Panc1 (cell line): ENCODE measurements around the gene LPAR2. TPM values are rescaled to one million over a fixed set of nuclear protein-coding genes. Genes with fewer than 3 reads are reported as not detected.

Experiments used
- ATAC-seq: fragments of 200-7000 bp; cut with Tn5 transposase; 2 replicates; pipeline ENCODE4 v1.9.1; 2020; ENCODE audit warnings: mild to moderate bottlenecking, moderate library complexity
- BruUV-seq: library from RNA; stranded (reverse); fragments of 400-500 nt; replicated peaks from 2 replicates; lab custom pipeline; 2021; lab: Mats Ljungman, UMichigan
- CTCF ChIA-PET: fragments of 300-600 bp; sonication (Branson Sonifier 250); formaldehyde crosslinking; loops from one replicate; lab custom pipeline; 2022; ENCODE audit warnings: antibody characterized with exemption; lab: Charles Lee
- POLR2A ChIA-PET: fragments of 300-600 bp; sonication (Branson Sonifier 250); formaldehyde crosslinking; loops from one replicate; lab custom pipeline; 2022; ENCODE audit warnings: antibody characterized with exemption; lab: Charles Lee
- DNase-seq: peaks from one replicate; pipeline ENCODE4 v3.0.0-alpha.2; 2010; ENCODE audit warnings: low read depth, low spot score
- H3K27ac ChIP-seq: 2 replicates; pipeline ENCODE4 v1.5.1; 2011; ENCODE audit warnings: mild to moderate bottlenecking, low read length, inconsistent platforms
- H3K27me3 ChIP-seq: fragments of 200-500 bp; sonication (Bioruptor generic); 2 replicates; pipeline ENCODE4 v1.6.0; 2014; ENCODE audit warnings: low read length, inconsistent platforms; ENCODE audit not compliant: control insufficient read depth, insufficient read depth
- H3K36me3 ChIP-seq: fragments of 200-500 bp; sonication (Bioruptor generic); 2 replicates; pipeline ENCODE4 v1.5.1; 2014; ENCODE audit warnings: inconsistent platforms, mild to moderate bottlenecking, low read length, moderate library complexity; ENCODE audit not compliant: control insufficient read depth, insufficient read depth
- H3K4me1 ChIP-seq: 2 replicates; pipeline ENCODE4 v1.5.1; 2011; ENCODE audit warnings: inconsistent platforms, mild to moderate bottlenecking, low read length, moderate library complexity; ENCODE audit not compliant: control insufficient read depth, insufficient read depth
- H3K4me3 ChIP-seq, 2 experiments: 2 replicates each; pipeline ENCODE4 v1.5.1; 2011 to 2012; ENCODE audit warnings: low read depth in 2 of 2, low read length in 2 of 2, mild to moderate bottlenecking in 2 of 2, inconsistent platforms in 1 of 2, moderate library complexity in 1 of 2
- H3K9me3 ChIP-seq: fragments of 200-500 bp; sonication (Bioruptor generic); 2 replicates; pipeline ENCODE4 v1.5.1; 2014; ENCODE audit warnings: low read depth, mild to moderate bottlenecking, inconsistent platforms, low read length, moderate library complexity; ENCODE audit not compliant: control insufficient read depth, insufficient read depth
- POLR2AphosphoS5 ChIP-seq: IDR thresholded peaks from 2 replicates; pipeline ENCODE4 v1.6.1; 2012; ENCODE audit warnings: mild to moderate bottlenecking, low read depth, low read length, moderate library complexity
- SIN3A ChIP-seq: IDR thresholded peaks from 2 replicates; pipeline ENCODE4 v1.6.1; 2012; ENCODE audit warnings: low read depth, mild to moderate bottlenecking, low read length, moderate library complexity, borderline replicate concordance; ENCODE audit not compliant: insufficient read depth
- TCF7L2 ChIP-seq: IDR thresholded peaks from 2 replicates; pipeline ENCODE4 v1.6.1; 2011; ENCODE audit warnings: mild to moderate bottlenecking, low read depth, low read length, inconsistent platforms
- in situ Hi-C: cut with HindIII; loops from 2 replicates; pipeline ENCODE4 v1.10.0; 2016; ENCODE audit warnings: low sequenced_read_pairs, low pct_unique_long_range_greater_than_20kb
- intact Hi-C: fragments of 100-400 bp; cut with micrococcal nuclease; formaldehyde crosslinking; loops from one replicate; pipeline ENCODE4 v1.10.0; 2022; ENCODE audit not compliant: unreplicated experiment
- total RNA-seq: library from RNA; stranded (reverse); gene quantifications from one replicate; pipeline ENCODE4 v1.2.1, GENCODE V29; 2021; ENCODE audit not compliant: unreplicated experiment
- TF ChIP-seq, protein P1 (sequence below): fragments of 450-650 bp; IDR thresholded peaks from 2 replicates; pipeline ENCODE4 v1.5.1; 2017; ENCODE audit warnings: mild to moderate bottlenecking
- TF ChIP-seq, protein P2 (sequence below), 2 experiments: IDR thresholded peaks; 2 replicates each; pipeline ENCODE4 v1.6.1; 2011 to 2012; ENCODE audit warnings: low read depth in 2 of 2, control low read depth in 1 of 2, low read length in 1 of 2, mild to moderate bottlenecking in 1 of 2, moderate library complexity in 1 of 2; ENCODE audit not compliant: insufficient read depth in 1 of 2

LPAR2 gene
- total RNA-seq, 1 experiment from 2014 or later = 16.0 TPM

- BruUV-seq = no TSS peak
- intact Hi-C loops = loop anchor here (10.0 kb wide), 1 partner anchor 114 kb away; the partner anchor contains the start of gene CILP2
- ChIA-PET CTCF (no interaction called here), POLR2A (no interaction called here)
- in situ Hi-C loops = no loop called here
- no peaks in the 10 kb centered on the region for H3K27me3 ChIP-seq
- H3K27ac ChIP-seq = no peak overlapping the region
- no peak for DNase-seq
- ATAC-seq = no peak
- H3K9me3 ChIP-seq = no peaks in the 10 kb centered on the region
- H3K4me1 ChIP-seq = no peaks in the 10 kb centered on the region
- H3K36me3 ChIP-seq = no peaks in the 10 kb centered on the region; the same call in 1 of the 2 replicates
- TF ChIP-seq TCF7L2 = no peak
- TF ChIP-seq, protein P1, sequence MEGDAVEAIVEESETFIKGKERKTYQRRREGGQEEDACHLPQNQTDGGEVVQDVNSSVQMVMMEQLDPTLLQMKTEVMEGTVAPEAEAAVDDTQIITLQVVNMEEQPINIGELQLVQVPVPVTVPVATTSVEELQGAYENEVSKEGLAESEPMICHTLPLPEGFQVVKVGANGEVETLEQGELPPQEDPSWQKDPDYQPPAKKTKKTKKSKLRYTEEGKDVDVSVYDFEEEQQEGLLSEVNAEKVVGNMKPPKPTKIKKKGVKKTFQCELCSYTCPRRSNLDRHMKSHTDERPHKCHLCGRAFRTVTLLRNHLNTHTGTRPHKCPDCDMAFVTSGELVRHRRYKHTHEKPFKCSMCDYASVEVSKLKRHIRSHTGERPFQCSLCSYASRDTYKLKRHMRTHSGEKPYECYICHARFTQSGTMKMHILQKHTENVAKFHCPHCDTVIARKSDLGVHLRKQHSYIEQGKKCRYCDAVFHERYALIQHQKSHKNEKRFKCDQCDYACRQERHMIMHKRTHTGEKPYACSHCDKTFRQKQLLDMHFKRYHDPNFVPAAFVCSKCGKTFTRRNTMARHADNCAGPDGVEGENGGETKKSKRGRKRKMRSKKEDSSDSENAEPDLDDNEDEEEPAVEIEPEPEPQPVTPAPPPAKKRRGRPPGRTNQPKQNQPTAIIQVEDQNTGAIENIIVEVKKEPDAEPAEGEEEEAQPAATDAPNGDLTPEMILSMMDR = no peak
- TF ChIP-seq POLR2AphosphoS5 = no peak
- no peak for TF ChIP-seq SIN3A
- TF ChIP-seq, protein P2, sequence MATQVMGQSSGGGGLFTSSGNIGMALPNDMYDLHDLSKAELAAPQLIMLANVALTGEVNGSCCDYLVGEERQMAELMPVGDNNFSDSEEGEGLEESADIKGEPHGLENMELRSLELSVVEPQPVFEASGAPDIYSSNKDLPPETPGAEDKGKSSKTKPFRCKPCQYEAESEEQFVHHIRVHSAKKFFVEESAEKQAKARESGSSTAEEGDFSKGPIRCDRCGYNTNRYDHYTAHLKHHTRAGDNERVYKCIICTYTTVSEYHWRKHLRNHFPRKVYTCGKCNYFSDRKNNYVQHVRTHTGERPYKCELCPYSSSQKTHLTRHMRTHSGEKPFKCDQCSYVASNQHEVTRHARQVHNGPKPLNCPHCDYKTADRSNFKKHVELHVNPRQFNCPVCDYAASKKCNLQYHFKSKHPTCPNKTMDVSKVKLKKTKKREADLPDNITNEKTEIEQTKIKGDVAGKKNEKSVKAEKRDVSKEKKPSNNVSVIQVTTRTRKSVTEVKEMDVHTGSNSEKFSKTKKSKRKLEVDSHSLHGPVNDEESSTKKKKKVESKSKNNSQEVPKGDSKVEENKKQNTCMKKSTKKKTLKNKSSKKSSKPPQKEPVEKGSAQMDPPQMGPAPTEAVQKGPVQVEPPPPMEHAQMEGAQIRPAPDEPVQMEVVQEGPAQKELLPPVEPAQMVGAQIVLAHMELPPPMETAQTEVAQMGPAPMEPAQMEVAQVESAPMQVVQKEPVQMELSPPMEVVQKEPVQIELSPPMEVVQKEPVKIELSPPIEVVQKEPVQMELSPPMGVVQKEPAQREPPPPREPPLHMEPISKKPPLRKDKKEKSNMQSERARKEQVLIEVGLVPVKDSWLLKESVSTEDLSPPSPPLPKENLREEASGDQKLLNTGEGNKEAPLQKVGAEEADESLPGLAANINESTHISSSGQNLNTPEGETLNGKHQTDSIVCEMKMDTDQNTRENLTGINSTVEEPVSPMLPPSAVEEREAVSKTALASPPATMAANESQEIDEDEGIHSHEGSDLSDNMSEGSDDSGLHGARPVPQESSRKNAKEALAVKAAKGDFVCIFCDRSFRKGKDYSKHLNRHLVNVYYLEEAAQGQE (IDR thresholded peaks at IDR 0.05; ENCODE audit: insufficient read depth in 1 of 2, low read depth in 2 of 2, low read length in 1 of 2) = no peak
- no peak overlapping the region for H3K4me3 ChIP-seq
Observed at GRCh38 chr19:19649155-19649554, 21.1 kb upstream of the LPAR2 start.

DNA sequence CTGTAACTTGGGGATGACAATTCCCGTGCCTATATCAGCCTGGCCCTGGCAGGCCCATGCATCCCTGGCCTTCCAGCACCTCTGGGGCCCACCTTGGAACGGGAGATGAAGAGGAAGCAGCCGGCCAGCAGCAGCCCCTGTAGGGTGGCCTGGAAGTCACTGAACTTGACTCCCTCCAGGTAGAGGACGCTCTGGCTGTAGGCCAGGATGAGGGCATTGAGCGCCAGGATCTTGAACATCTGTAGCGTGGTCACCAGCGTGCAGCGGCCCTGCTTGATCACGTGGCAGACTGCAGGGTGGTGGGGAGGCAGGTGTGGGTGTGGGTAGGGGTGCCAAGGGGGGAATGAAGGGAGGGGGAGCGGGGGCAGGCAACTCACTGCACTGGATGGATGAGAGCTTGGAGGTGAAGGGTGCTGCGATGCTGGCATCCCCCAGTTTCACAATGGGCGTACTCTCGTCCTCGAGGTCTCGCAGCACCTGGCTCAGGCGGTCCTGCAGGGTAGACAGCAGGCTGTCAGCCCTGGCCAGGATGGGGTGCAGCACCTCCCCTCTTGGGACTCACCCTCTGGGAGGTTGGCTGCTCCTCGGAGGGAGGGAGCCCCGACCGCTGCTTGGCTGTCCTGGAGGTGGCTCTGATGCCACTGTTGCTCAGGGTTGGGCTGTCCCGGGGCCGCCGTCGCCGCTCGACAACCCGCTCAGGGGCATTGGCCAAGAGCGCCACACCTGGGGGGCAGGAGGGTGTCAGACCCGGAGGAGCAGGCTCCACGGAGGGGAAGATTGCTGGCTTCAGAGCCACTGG lies 19.2 kb upstream of the LPAR2 start:
- Histone ChIP-seq H3K4me3 (no peak overlapping the region), H3K27ac (no peak overlapping the region), H3K36me3 (peaks cover 3% of the 10 kb centered on the region), H3K4me1 (no peaks in the 10 kb centered on the region; the same call in 1 of the 2 replicates), H3K27me3 (no peaks in the 10 kb centered on the region), H3K9me3 (no peaks in the 10 kb centered on the region)
- no peak for ATAC-seq
- CTCF ChIA-PET = no interaction called here
- intact Hi-C loops = loop anchor here (10.0 kb wide), 1 partner anchor 112 kb away; the partner anchor contains the start of gene CILP2
- POLR2A ChIA-PET = no interaction called here
- BruUV-seq = no TSS peak
- TF ChIP-seq, protein P2 (IDR thresholded peaks at IDR 0.05; ENCODE audit: insufficient read depth in 1 of 2, low read depth in 2 of 2, low read length in 1 of 2) = no peak
- TF ChIP-seq TCF7L2 (no peak), POLR2AphosphoS5 (no peak)
- TF ChIP-seq, protein P1 = no peak
- in situ Hi-C loops = no loop called here
- DNase-seq = no peak
